GM18868 (cell line): ENCODE data around the gene FEM1A.
"Not testable (repeated sequence)": the region's sequence is repeated elsewhere in the genome, so short reads cannot be mapped to it uniquely, and the experiment has no call there.

ENCODE experiments used
- ATAC-seq: cut with Tn5 transposase; IDR thresholded peaks from one replicate; pipeline ENCODE4 v1.9.1; 2021; ENCODE audit warnings: mild to moderate bottlenecking, moderate library complexity; ENCODE audit not compliant: unreplicated experiment

Gene FEM1A, protein sequence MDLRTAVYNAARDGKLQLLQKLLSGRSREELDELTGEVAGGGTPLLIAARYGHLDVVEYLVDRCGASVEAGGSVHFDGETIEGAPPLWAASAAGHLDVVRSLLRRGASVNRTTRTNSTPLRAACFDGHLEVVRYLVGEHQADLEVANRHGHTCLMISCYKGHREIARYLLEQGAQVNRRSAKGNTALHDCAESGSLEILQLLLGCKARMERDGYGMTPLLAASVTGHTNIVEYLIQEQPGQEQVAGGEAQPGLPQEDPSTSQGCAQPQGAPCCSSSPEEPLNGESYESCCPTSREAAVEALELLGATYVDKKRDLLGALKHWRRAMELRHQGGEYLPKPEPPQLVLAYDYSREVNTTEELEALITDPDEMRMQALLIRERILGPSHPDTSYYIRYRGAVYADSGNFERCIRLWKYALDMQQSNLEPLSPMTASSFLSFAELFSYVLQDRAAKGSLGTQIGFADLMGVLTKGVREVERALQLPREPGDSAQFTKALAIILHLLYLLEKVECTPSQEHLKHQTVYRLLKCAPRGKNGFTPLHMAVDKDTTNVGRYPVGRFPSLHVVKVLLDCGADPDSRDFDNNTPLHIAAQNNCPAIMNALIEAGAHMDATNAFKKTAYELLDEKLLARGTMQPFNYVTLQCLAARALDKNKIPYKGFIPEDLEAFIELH

DNA sequence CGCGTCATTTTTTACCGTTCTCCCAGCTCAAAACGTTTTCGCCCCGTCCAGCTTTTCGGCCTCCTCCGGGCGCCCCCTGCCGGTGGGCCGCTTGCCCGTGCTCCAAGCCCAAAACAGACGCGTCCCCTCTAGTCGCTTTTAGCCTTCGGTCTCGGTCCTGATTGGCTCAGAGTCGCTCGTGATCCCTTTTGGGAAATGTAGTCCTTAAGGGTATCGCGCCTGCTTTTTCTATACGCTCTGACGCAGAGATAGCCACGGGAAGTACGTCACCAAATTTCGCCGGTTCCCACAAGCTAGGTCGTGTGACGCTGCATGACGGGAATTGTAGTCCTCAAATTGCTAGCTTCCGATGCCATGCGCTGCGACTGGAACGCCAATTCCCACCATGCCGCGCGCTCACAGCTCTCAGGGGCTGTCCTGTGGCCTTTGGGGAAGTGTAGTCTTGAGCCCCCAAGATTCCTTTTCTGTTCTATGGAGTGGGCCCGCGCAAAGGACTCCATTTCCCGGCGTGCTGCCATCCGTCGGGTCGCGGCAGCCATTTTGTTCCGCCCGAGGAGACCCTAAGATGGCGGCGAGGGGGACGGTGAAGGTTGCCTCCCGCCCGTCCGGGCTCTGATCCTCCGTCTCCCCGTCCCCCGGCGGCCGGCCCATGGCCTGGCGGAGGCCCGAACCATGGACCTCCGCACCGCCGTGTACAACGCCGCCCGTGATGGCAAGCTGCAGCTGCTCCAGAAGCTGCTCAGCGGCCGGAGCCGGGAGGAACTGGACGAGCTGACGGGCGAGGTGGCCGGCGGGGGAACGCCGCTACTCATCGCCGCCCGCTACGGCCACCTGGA lies at the start of gene FEM1A:
TSS of gene FEM1A (plus strand) at position 552 of the 836 bp plus-strand sequence. CDS start at position 673, 121 bp downstream.
- ATAC-seq = peak; percentile 89

- ATAC-seq = no peak
These were observed 48.5 kb upstream of the FEM1A start for GRCh38 chr19:4742723-4743646.

DNA sequence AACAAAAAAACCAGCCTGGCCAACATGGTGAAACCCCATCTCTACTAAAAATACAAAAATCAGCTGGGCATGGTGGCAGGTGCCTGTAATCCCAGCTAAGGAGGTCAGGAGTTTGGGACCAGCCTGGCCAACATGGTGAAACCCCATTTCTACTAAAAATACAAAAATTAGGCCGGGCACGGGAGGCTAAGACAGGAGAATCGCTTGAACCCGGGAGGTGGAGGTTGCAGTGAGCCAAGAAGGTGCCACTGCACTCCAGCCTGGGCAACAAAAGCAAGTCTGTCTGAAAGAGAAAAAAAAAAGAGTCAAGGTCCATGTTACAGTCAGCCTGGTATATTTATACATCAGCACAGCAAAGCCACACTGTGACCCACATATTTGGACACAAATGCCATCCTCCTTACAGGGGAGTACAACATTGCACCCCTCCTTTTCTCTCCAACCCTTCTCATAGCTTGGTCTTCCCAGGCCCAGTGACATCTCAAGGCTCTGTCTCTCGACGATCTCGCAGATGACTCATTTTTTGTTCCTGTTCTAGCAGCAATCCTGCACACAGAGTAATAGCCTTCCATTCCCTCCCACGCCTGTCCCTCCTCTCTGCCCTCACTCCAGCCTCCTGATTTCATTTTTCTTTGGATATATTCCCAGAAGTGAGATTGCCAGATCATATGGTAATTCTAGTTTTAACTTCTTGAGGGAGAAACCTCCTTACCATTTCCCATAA lies 46.9 kb upstream of the FEM1A start:
- ATAC-seq = no peak

DNA sequence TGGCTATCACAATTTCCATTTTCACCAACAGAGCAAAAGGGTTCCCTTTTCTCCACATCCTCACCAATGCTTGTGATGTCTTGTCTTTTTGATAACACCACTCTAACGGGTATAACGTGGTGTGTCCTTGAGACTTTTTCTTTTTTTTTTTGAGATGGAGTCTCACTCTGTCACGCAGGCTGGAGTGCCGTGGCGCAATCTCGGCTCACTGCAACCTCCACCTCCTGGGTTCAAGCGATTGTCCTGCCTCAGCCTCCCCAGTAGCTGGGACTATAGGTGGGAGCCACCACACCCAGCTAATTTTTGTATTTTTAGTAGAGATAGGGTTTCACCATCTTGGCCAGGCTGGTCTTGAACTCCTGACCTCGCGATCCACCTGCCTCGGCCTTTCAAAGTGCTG lies 46.4 kb upstream of the FEM1A start:
- not testable (repeated sequence) for ATAC-seq

GRCh38 chr19:4745986-4746385 lies 45.5 kb upstream of the FEM1A start:
- no peak for ATAC-seq

GRCh38 chr19:4748185-4748584 lies 43.3 kb upstream of the FEM1A start:
- ATAC-seq = no peak

DNA sequence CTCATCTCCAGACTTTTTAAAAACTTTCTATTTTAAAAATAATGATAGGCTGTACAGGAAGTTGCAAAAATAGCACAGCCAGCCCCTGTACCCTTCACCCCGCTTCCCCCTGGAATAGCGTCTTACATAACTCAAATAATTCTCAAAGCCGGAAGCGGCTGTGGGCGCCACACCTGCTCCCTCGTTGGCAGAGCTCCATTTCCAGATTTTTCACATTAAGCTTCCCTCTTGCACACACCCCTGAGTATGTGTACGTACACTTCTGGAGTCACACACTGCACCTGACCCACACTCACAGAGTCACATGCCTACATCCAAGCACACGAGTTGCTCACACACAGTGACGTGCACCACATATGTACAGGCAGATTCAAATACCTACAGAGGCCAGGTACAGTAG lies 42.9 kb upstream of the FEM1A start:
- no peak for ATAC-seq

DNA sequence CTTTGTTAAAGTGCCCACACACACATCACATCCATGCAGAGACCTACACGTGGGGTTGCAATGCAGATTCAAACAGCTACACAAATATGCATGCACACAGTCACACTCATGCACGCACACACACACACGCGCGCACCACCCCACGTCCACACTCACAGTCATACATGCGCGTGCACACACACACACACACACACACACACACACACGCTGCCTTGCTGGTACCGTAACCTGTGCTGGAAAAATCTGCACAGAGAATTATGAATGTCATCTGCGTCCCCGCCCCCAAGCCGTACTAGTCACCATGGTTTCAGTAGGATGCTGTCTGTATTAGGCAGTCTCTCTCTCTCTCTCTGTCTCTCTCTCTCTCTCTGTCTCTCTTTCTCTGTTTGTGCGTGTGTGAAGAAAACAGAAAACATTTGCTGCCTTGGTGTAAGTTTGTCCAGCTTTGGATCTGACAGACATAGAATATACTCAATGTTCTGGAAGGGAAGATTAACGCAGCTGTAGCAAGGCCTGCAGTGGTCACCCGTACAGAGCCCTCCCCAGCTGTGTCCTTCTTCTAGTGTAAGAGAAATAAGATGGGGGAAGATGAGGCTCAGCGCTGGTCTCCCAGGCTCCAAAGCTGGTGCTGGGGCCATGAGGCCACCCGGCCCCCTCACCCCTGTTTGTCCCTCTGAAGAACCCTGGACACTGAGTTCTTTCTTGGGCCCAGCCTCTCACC lies 41.5 kb upstream of the FEM1A start:
- ATAC-seq = no peak

DNA sequence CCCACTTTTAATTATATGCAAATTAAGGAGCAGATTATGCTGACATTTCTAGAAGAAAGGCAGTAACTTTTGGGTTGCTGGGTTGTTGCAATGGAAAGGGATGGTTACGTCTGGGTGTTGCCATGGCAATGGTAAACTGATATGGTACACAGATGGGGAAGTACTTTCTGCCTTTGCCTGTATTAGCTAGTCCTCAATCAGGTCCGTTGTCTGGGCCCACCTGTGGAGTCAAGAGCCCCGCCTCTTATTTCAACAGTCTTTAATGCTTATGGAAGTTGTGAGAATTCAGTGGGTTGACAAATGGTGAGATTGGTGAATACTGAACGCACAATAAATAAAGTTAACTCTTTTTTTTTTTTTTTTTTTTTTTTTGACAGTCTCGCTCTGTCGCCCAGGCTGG lies 37.3 kb upstream of the FEM1A start:
- ATAC-seq = no peak

DNA sequence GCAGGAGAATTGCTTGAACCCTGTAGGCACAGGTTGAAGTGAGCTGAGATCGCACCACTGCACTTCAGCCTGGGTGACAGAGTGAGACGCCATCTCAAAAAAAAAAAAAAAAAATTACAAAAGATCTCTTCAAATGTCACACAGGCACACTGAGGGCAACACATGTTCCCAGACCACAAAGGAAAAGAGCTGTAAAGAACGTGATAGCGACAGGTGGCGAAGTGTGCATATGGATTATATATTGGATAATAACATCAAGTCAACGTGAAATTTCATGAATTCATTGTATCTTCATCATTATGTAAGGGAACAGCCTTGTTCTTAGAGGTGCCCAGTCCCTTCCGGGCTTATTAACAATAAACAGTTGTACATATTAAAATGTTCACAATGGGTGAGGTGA lies 36.1 kb upstream of the FEM1A start:
- no peak for ATAC-seq

DNA sequence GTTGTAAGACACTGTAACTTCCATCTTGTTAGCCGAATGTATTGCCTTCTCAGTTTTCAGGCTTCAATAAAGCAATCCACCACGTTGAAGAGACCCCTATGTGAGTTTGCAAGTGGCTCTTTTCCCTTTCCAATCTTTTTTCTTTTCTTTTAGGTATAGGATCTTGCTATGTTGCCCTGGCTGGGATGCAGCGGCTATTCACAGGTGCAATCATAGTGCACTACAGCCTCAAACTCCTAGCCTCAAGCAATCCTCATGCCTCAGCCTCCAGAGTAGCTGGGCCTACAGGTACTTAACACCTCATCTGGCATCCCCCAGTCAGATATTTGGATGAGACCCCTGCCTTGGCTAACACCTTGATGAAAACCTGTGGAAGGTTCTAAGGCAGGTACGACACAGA lies 33.5 kb upstream of the FEM1A start:
- no peak for ATAC-seq

- ATAC-seq = no peak
These were observed 32.9 kb upstream of the FEM1A start for GRCh38 chr19:4758659-4759058.

DNA sequence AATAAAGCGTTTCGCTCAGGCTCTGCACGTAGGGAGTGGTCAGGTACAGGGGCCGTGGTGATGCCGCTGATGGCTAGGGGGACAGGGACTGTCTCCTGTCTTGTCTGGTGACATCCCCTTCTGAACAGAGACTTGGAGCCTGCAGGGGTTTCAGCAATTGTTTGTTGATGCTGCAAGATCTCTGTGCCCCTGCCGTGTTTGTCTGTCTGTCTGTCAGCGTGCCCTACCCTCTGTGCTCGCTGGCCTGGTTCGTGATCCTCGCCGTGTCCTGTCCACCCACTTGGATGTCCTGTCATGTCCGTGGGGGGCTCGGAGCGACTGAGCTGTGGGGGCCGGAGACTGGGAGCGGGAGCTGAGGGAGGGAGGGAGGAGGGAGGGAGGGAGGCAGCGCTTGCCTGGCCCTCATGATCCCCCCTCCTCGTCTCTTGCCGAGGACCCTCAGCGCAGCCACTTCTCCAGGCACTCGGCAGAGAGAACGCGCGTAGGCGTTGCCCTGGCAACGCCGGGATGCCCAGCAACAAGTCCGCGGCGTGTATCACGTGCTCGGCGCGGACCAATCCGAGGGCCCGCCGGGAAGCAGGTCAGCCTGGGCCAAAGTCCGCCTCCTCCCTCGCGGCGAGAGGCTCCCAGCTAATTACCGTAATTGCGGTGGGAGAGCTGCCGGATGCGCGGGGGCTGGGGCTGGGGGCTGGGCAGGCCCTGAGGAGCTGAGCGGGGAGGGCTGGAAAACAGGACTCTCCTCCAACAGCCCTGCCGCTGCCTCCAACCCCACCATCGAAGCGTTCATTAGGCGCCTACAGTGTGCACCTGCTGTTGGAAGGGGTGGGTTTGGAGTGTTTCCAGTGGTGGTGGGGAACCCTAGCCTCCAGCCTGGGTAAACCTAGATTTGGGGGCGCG lies 31.9 kb upstream of the FEM1A start:
- ATAC-seq = no peak

DNA sequence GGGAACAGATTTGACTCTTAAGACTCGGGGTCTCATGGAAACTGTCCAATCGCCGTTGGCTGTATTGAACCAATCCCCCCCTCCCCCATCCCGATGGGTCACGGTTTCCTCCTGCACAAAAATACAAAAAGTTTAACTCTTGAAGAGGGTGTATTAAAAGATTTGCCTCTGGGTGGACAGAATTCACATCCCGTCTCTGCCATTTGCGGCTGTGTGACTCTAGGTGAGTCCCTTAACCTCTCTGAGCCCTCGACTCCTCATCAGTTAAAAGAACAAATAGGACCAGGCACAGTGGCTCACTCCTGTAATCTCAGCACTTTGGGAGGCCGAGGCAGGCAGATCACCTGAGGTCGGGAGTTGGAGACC lies 31.3 kb upstream of the FEM1A start:
- ATAC-seq = no peak

- no peak for ATAC-seq
These were observed 28.5 kb upstream of the FEM1A start for GRCh38 chr19:4763021-4763420.

DNA sequence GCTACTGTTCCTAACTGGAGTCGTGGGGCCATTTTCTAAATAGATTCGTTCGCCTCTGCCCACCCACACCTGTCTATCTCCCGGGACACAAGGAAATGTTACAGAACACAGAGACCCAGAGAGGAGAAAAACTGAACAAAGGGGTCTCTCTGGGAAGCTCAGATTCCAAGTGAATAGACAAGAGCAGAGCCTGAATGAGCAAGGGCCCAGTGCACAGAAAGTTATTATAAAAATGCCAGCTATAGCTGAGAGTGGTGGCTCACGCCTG lies 27.2 kb upstream of the FEM1A start:
- ATAC-seq = no peak

DNA sequence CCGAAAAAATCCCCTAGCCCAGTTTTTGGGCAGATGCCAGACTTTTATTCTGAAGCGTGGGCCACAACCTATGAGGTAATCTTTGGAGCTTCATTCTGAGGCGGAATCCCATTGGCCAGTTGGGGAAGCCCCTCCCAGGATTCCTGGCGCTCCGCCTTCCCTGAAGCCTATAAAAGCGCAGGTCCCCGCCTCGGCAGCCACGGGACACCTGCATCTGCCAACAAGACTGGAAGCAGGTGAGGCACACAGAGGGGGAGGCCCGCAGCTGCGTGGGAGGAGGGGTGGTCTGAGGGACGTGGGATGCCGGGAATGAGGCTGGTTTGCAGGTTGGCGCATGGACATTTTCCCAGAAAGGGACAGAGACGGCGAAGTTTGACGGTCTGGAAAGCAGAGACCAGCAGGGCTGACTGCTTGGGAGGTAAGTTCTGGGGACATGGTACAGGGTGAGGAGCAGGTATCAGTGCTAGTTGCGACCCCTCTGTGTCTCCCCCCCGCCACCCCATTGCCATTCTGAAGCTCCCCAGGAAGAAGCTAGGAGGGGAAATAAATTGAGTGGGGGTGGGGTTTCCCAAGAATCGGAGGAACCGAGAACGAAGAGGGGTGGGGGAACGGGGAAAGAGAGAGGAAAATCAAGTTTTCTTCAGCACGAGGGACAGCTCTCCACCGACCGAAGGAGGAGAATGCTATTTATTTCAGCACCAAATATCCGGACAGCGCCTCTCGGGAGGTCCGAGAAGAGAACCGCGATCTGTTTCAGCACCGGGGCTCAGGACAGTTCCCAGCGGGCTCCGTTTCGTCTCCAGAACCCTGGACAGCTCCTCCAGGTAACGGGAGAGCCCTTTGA lies 22.4 kb upstream of the FEM1A start:
- no peak for ATAC-seq

GRCh38 chr19:4772566-4772965 lies 19.0 kb upstream of the FEM1A start:
- no peak for ATAC-seq
